ENCODE data around the gene RNF150.

- TF ChIP-seq POLR2A (IDR thresholded peaks at IDR 0.05): no peak
- no peak for TF ChIP-seq CTCF (IDR thresholded peaks at IDR 0.05 in 4 of 5, conservative IDR thresholded peaks at IDR 0.05 in 1 of 5)
These were observed 9.0 kb downstream of the RNF150 start for GRCh38 chr4:141124224-141124623.
